ENCODE measurements around the gene GPC5. TPM values are rescaled to one million over a fixed set of nuclear protein-coding genes. Genes with fewer than 3 reads are reported as not detected.

Gene GPC5
- total and polyA plus RNA-seq, 2 of the 13 experiments (the other 11 are each of a cell fraction or from before 2014, with no cell fraction given): 0.02 to 0.07 TPM

- Histone ChIP-seq H3K27ac (ENCODE audit: extremely low read length, insufficient read depth, low read length) (no peak overlapping the region), H3K4me2 (ENCODE audit: low read depth, low read length) (no peak overlapping the region), H2AFZ (ENCODE audit: low read length) (no peak overlapping the region), H3K4me3 (replicated peaks in 1 of 3; ENCODE audit: insufficient read depth in 1 of 3, low read depth in 2 of 3, low read length in 3 of 3) (no peak overlapping the region), H3K36me3 (replicated peaks in 1 of 2; ENCODE audit: control insufficient read depth in 1 of 2, insufficient read depth in 2 of 2, low read length in 2 of 2) (no peaks in the 10 kb centered on the region), H3K79me2 (ENCODE audit: insufficient read depth, low read length) (no peaks in the 10 kb centered on the region), H3K27me3 (ENCODE audit: control insufficient read depth in 1 of 2, insufficient read depth in 2 of 2, low read length in 2 of 2) (no peaks in the 10 kb centered on the region; a peak in 1 of 5 replicates), H4K20me1 (ENCODE audit: insufficient read depth, low read length) (no peaks in the 10 kb centered on the region), H3K9me3 (ENCODE audit: low read length) (no peaks in the 10 kb centered on the region), H3K9ac (ENCODE audit: insufficient read depth, low read depth, low read length) (no peak overlapping the region), H3K4me1 (ENCODE audit: insufficient read depth, low read length) (no peaks in the 10 kb centered on the region)
- no TSS peak for BruUV-seq (replicated peaks)
- ChIA-PET POLR2A (no interaction called here), CTCF (ENCODE audit: low intra/inter-chr PET ratio, low total read pairs) (no interaction called here)
- no peak for FAIRE-seq
- intact Hi-C loops (cut with micrococcal nuclease; ENCODE audit: unreplicated experiment) (no loop called here), in situ Hi-C loops (cut with HindIII; ENCODE audit: extremely low pct_ligation_motif_present, low pct_unique_long_range_greater_than_20kb) (no loop called here)
- WGBS (ENCODE audit: low lambda C conversion rate): 42% methylated on average over 4 of the region's 4 CpGs
- DNase-seq (ENCODE audit: low spot score): no peak
- no peak for TF ChIP-seq SUZ12 (IDR thresholded peaks at IDR 0.05; ENCODE audit: low read depth, low read length)
- TF ChIP-seq TFE3 (CRISPR knock-in tag; IDR thresholded peaks at IDR 0.05): no peak
- TF ChIP-seq RNF219 (CRISPR knock-in tag; IDR thresholded peaks at IDR 0.05): no peak
- TF ChIP-seq GLMP (CRISPR knock-in tag; IDR thresholded peaks at IDR 0.05; ENCODE audit: borderline replicate concordance): no peak
- TF ChIP-seq DR1 (CRISPR knock-in tag; IDR thresholded peaks at IDR 0.05): no peak
- TF ChIP-seq ZNF253 (CRISPR knock-in tag; IDR thresholded peaks at IDR 0.05; ENCODE audit: borderline replicate concordance): no peak
- no peak for TF ChIP-seq ZNF225 (CRISPR knock-in tag; IDR thresholded peaks at IDR 0.05)
- no peak for TF ChIP-seq ZBTB39 (CRISPR knock-in tag; IDR thresholded peaks at IDR 0.05)
- TF ChIP-seq ZNF703 (CRISPR knock-in tag; IDR thresholded peaks at IDR 0.05; ENCODE audit: borderline replicate concordance): no peak
- TF ChIP-seq MATR3 (CRISPR knock-in tag; IDR thresholded peaks at IDR 0.05): no peak
- TF ChIP-seq ZNF740 (CRISPR knock-in tag; IDR thresholded peaks at IDR 0.05): no peak
- no peak for TF ChIP-seq ZNF33B (CRISPR knock-in tag; IDR thresholded peaks at IDR 0.05)
- no peak for TF ChIP-seq MBNL3 (CRISPR knock-in tag; conservative IDR thresholded peaks at IDR 0.05)
- TF ChIP-seq CHD4 (IDR thresholded peaks at IDR 0.05; ENCODE audit: borderline replicate concordance, low read length): no peak
- no peak for TF ChIP-seq XRCC5 (optimal IDR thresholded peaks at IDR 0.05; ENCODE audit: low read length)
- no peak for ATAC-seq
These were observed 644.1 kb downstream of the GPC5 start for GRCh38 chr13:92042522-92042921.

All from HepG2 (cell line).